DOHH2 (cell line): ENCODE measurements around the gene CD1E.
"Not testable (repeated sequence)": the region's sequence is repeated elsewhere in the genome, so short reads cannot be mapped to it uniquely, and the experiment has no call there.

ENCODE experiments used
- H3F3A ChIP-seq: fragments of 200-600 bp; sonication (generic), shearing (Covaris generic); 2 replicates; pipeline ENCODE4 v1.6.0; 2016; ENCODE audit warnings: antibody characterized with exemption, mild to moderate bottlenecking; ENCODE audit not compliant: control insufficient read depth, insufficient read depth
- H3K27ac ChIP-seq: fragments of 200-600 bp; sonication (generic); 2 replicates; pipeline ENCODE4 v1.5.1; 2014; ENCODE audit warnings: low read depth, mild to moderate bottlenecking, low read length, moderate library complexity
- H3K27me3 ChIP-seq: fragments of 200-600 bp; sonication (generic); 2 replicates; pipeline ENCODE4 v1.6.1; 2014; ENCODE audit warnings: mild to moderate bottlenecking, low read length, mixed read lengths; ENCODE audit not compliant: control insufficient read depth
- H3K36me3 ChIP-seq: fragments of 200-600 bp; sonication (generic); 2 replicates; pipeline ENCODE4 v1.6.1; 2014; ENCODE audit warnings: mild to moderate bottlenecking, low read length, moderate library complexity, mixed read lengths; ENCODE audit not compliant: control insufficient read depth
- H3K4me1 ChIP-seq: fragments of 200-600 bp; sonication (generic); 2 replicates; pipeline ENCODE4 v1.6.1; 2014; ENCODE audit warnings: mild to moderate bottlenecking, low read length, mixed read lengths; ENCODE audit not compliant: control insufficient read depth
- H3K4me2 ChIP-seq: fragments of 200-600 bp; sonication (generic); 2 replicates; pipeline ENCODE4 v1.6.0; 2014; ENCODE audit warnings: mild to moderate bottlenecking, low read length, moderate library complexity
- H3K4me3 ChIP-seq: fragments of 200-600 bp; sonication (generic); 2 replicates; pipeline ENCODE4 v1.5.1; 2014; ENCODE audit warnings: mild to moderate bottlenecking, low read length, mixed read lengths
- H3K79me2 ChIP-seq: fragments of 200-600 bp; sonication (generic); 2 replicates; pipeline ENCODE4 v1.6.1; 2014; ENCODE audit warnings: mild to moderate bottlenecking, low read length, mixed read lengths; ENCODE audit not compliant: control insufficient read depth
- H3K9me2 ChIP-seq: fragments of 200-600 bp; sonication (generic); replicated peaks from 2 replicates; pipeline ENCODE4 v1.6.1; 2014; ENCODE audit warnings: mild to moderate bottlenecking, low read length, mixed read lengths; ENCODE audit not compliant: control insufficient read depth
- H3K9me3 ChIP-seq: fragments of 200-600 bp; sonication (generic); 2 replicates; pipeline ENCODE4 v1.6.1; 2014; ENCODE audit warnings: antibody characterized with exemption, low read length, mixed read lengths; ENCODE audit not compliant: control insufficient read depth, insufficient read depth
- H4K20me1 ChIP-seq: fragments of 200-600 bp; sonication (generic); 2 replicates; pipeline ENCODE4 v1.6.0; 2014; ENCODE audit warnings: low read depth, mild to moderate bottlenecking, antibody characterized with exemption, low read length, moderate library complexity; ENCODE audit not compliant: control insufficient read depth, insufficient read depth
- CTCF ChIP-seq: fragments of 200-600 bp; sonication (generic); IDR thresholded peaks from one replicate; pipeline ENCODE4 v1.5.1; 2014; ENCODE audit warnings: antibody characterized with exemption, mild to moderate bottlenecking, low read depth, low read length; ENCODE audit not compliant: poor library complexity, severe bottlenecking
- EZH2phosphoT487 ChIP-seq: fragments of 200-600 bp; sonication (generic); IDR thresholded peaks from 2 replicates; pipeline ENCODE4 v1.6.1; 2017; ENCODE audit warnings: borderline replicate concordance, mild to moderate bottlenecking, antibody characterized with exemption, low read length, moderate library complexity, mixed read lengths

CD1E gene

DNA sequence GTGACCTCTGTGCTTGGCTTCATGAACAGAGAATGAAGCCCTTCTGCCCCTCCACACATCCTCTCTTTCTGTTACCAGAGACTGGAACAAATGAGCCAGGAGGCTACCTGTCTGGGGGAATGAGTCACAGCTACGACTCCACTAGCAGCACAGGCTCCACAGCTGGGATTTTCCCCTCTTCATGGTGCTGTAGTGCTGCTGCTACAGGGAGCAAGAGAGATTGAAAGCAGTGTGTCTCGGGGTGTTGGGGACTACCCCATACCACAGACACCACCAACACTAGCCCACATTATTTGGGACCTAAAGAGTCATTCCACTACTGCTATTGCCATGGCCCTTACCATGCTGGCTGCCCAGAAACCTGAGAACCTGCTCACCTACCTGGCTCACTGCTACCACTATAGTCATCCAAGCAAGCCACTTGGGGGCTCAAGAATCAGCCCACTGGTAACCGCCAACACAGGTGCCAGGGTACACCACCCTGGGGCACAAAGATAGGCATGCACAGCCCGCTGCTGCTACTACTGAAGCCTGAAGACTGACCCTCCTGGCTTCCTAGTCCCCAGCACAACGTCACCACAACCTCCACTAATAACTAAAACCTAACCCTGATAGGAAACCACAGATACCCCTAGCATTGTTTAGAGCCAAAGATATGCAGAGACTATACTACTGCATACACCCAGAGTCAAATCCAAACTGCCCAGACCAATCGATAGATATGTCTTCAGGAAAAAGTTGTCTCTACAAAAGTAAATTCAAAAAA is 17.7 kb downstream of the CD1E start:
- TF ChIP-seq CTCF: no peak
- TF ChIP-seq EZH2phosphoT487: no peak
- Histone ChIP-seq H3K4me2 (no peak overlapping the region), H3F3A (no peaks in the 10 kb centered on the region), H3K27me3 (no peaks in the 10 kb centered on the region), H3K79me2 (no peaks in the 10 kb centered on the region), H3K36me3 (no peaks in the 10 kb centered on the region), H3K27ac (no peak overlapping the region), H4K20me1 (no peaks in the 10 kb centered on the region), H3K9me2 (no peaks in the 10 kb centered on the region), H3K4me3 (no peak overlapping the region), H3K4me1 (no peaks in the 10 kb centered on the region), H3K9me3 (0 out of 2 replicates have a peak, but pooled peaks cover 10% of the 10 kb centered on the region)

DNA sequence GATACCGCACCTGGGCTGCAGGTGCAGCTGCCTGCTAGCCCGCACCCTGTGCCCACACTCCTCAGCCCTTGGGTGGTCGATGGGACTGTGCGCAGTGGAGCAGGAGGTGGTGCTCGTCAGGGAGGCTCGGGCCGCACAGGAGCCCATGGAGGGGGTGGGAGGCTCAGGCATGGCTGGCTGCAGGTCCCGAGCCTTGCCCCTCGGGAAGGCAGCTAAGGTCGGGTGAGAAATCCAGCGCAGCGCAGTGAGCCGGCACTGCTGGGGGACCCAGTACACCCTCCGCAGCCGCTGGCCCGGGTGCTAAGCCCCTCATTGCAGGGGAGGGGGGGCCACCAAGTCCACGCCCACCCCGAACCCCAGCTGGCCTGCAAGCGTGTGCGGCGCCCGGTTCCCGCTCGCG is 20.4 kb downstream of the CD1E start:
- not testable (repeated sequence) for H3K4me2 ChIP-seq, H3K4me3 ChIP-seq, H3K4me1 ChIP-seq, H3F3A ChIP-seq, H3K27ac ChIP-seq, H3K36me3 ChIP-seq, H3K79me2 ChIP-seq, H4K20me1 ChIP-seq, H3K9me2 ChIP-seq, H3K27me3 ChIP-seq
- 0 out of 2 replicates have a peak, but pooled peaks cover 10% of the 10 kb centered on the region for H3K9me3 ChIP-seq

- TF ChIP-seq CTCF: no peak
- no peak for TF ChIP-seq EZH2phosphoT487
- no peaks in the 10 kb centered on the region for H3K4me1 ChIP-seq
Measured at GRCh38 chr1:158374860-158375259, 21.2 kb downstream of the CD1E start.

GRCh38 chr1:158390331-158390730 is 36.6 kb downstream of the CD1E start:
- H3K36me3 ChIP-seq: no peaks in the 10 kb centered on the region
- no peak overlapping the region for H3K27ac ChIP-seq
- H3F3A ChIP-seq: no peaks in the 10 kb centered on the region
- no peak overlapping the region for H3K4me2 ChIP-seq
- H3K4me3 ChIP-seq: no peak overlapping the region
- H3K9me3 ChIP-seq: no peaks in the 10 kb centered on the region
- no peak for TF ChIP-seq EZH2phosphoT487
- TF ChIP-seq CTCF: no peak
- H3K79me2 ChIP-seq: no peaks in the 10 kb centered on the region
- H3K9me2 ChIP-seq: no peaks in the 10 kb centered on the region
- H4K20me1 ChIP-seq: no peaks in the 10 kb centered on the region
- no peaks in the 10 kb centered on the region for H3K27me3 ChIP-seq
- H3K4me1 ChIP-seq: peaks cover 4% of the 10 kb centered on the region

More at GRCh38 chr1:158374860-158375259, 21.2 kb downstream of the CD1E start:
- H3K27ac ChIP-seq: no peak overlapping the region
- H3K36me3 ChIP-seq: no peaks in the 10 kb centered on the region
- H3K9me3 ChIP-seq: 0 out of 2 replicates have a peak, but pooled peaks cover 10% of the 10 kb centered on the region
- H3K79me2 ChIP-seq: no peaks in the 10 kb centered on the region
- H3F3A ChIP-seq: no peaks in the 10 kb centered on the region
- no peak overlapping the region for H3K4me3 ChIP-seq
- H3K27me3 ChIP-seq: 0 out of 2 replicates have a peak, but pooled peaks cover 2% of the 10 kb centered on the region
- no peaks in the 10 kb centered on the region for H4K20me1 ChIP-seq
- no peak overlapping the region for H3K4me2 ChIP-seq
- H3K9me2 ChIP-seq: no peaks in the 10 kb centered on the region
